Measurements from ENCODE around the gene AQP4.

Gene AQP4

DNA sequence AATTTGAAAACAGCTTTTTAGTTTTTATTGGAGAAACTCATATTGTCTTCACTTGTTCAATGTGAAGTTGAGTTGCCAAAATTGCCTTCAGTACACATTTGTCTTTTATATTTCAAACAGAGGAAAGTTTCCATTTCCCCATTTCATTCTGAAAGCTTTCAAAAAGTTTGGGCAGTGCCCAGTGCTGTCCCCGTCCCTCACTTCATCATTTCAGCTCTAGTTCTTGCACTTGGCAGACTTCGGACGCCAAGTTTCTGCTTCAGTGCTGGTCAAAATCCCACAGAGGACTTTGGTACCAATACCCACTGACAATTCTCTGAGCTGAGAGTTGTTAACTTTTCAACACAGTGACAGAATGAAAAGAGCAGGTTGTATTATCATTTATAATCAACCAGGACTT is 43.4 kb upstream of the AQP4 start:
- no peak overlapping the region for H3K4me2 ChIP-seq (ENCODE audit: low read length)
- H3K9me2 ChIP-seq (replicated peaks; ENCODE audit: control insufficient read depth, low read length), result no peaks in the 10 kb centered on the region
- no peaks in the 10 kb centered on the region for H3K36me3 ChIP-seq (ENCODE audit: control insufficient read depth, low read length)
- peaks cover 21% of the 10 kb centered on the region for H3K4me1 ChIP-seq (ENCODE audit: control insufficient read depth, low read length)
- H3K9me3 ChIP-seq (ENCODE audit: control insufficient read depth, insufficient read depth, low read length), result 0 out of 2 replicates have a peak, but pooled peaks cover under 1% of the 10 kb centered on the region
- H4K20me1 ChIP-seq (ENCODE audit: control insufficient read depth, insufficient read depth, low read depth, low read length), result no peaks in the 10 kb centered on the region
- TF ChIP-seq EZH2phosphoT487 (IDR thresholded peaks at IDR 0.05; ENCODE audit: borderline replicate concordance, low read length) (no peak), CTCF (IDR thresholded peaks at IDR 0.05; ENCODE audit: low read depth, low read length, poor library complexity, severe bottlenecking) (no peak)
- no peaks in the 10 kb centered on the region for H3K27me3 ChIP-seq (ENCODE audit: control insufficient read depth, low read length)
- no peaks in the 10 kb centered on the region for H3F3A ChIP-seq (ENCODE audit: control insufficient read depth, insufficient read depth)
- no peaks in the 10 kb centered on the region for H3K79me2 ChIP-seq (ENCODE audit: control insufficient read depth, low read length)
- no peak overlapping the region for H3K27ac ChIP-seq (ENCODE audit: low read depth, low read length)
- no peak overlapping the region for H3K4me3 ChIP-seq (ENCODE audit: low read length)

- Histone ChIP-seq H4K20me1 (ENCODE audit: control insufficient read depth, insufficient read depth, low read depth, low read length) (no peaks in the 10 kb centered on the region), H3K27me3 (ENCODE audit: control insufficient read depth, low read length) (no peaks in the 10 kb centered on the region), H3K4me1 (ENCODE audit: control insufficient read depth, low read length) (no peaks in the 10 kb centered on the region), H3K4me3 (ENCODE audit: low read length) (no peak overlapping the region), H3K27ac (ENCODE audit: low read depth, low read length) (no peak overlapping the region), H3K4me2 (ENCODE audit: low read length) (no peak overlapping the region), H3K79me2 (ENCODE audit: control insufficient read depth, low read length) (no peaks in the 10 kb centered on the region), H3K36me3 (ENCODE audit: control insufficient read depth, low read length) (no peaks in the 10 kb centered on the region), H3K9me2 (replicated peaks; ENCODE audit: control insufficient read depth, low read length) (no peaks in the 10 kb centered on the region), H3K9me3 (ENCODE audit: control insufficient read depth, insufficient read depth, low read length) (peaks cover 12% of the 10 kb centered on the region; the same call in 1 of the 2 replicates), H3F3A (ENCODE audit: control insufficient read depth, insufficient read depth) (no peaks in the 10 kb centered on the region)
- no peak for TF ChIP-seq CTCF (IDR thresholded peaks at IDR 0.05; ENCODE audit: low read depth, low read length, poor library complexity, severe bottlenecking)
- no peak for TF ChIP-seq EZH2phosphoT487 (IDR thresholded peaks at IDR 0.05; ENCODE audit: borderline replicate concordance, low read length)
Observed at GRCh38 chr18:26902291-26902690, 36.8 kb upstream of the AQP4 start.

- H3K4me2 ChIP-seq (ENCODE audit: low read length), result no peak overlapping the region
- H3K9me2 ChIP-seq (replicated peaks; ENCODE audit: control insufficient read depth, low read length), result no peaks in the 10 kb centered on the region
- TF ChIP-seq CTCF (IDR thresholded peaks at IDR 0.05; ENCODE audit: low read depth, low read length, poor library complexity, severe bottlenecking), result no peak
- no peak for TF ChIP-seq EZH2phosphoT487 (IDR thresholded peaks at IDR 0.05; ENCODE audit: borderline replicate concordance, low read length)
- no peak overlapping the region for H3K27ac ChIP-seq (ENCODE audit: low read depth, low read length)
- no peaks in the 10 kb centered on the region for H4K20me1 ChIP-seq (ENCODE audit: control insufficient read depth, insufficient read depth, low read depth, low read length)
- no peaks in the 10 kb centered on the region for H3K79me2 ChIP-seq (ENCODE audit: control insufficient read depth, low read length)
- H3K4me1 ChIP-seq (ENCODE audit: control insufficient read depth, low read length), result no peaks in the 10 kb centered on the region
- H3K36me3 ChIP-seq (ENCODE audit: control insufficient read depth, low read length), result no peaks in the 10 kb centered on the region
- no peaks in the 10 kb centered on the region for H3F3A ChIP-seq (ENCODE audit: control insufficient read depth, insufficient read depth)
- peaks cover 12% of the 10 kb centered on the region; the same call in 1 of the 2 replicates for H3K9me3 ChIP-seq (ENCODE audit: control insufficient read depth, insufficient read depth, low read length)
- H3K4me3 ChIP-seq (ENCODE audit: low read length), result no peak overlapping the region
- H3K27me3 ChIP-seq (ENCODE audit: control insufficient read depth, low read length), result no peaks in the 10 kb centered on the region
Observed at GRCh38 chr18:26901020-26901419, 35.5 kb upstream of the AQP4 start.
